ENCODE results near the gene ANKS6. TPM values are rescaled to one million over a fixed set of nuclear protein-coding genes. Genes with fewer than 3 reads are reported as not detected.
A peak's percentile ranks its signal among the peaks of the same experiment; 100 is the strongest.

ANKS6 gene
- total RNA-seq, 4 donors from 2014 or later, result 42.2 to 56.6 (median 49.9) TPM

GRCh38 chr9:98732801-98733200, 63.6 kb downstream of the ANKS6 start:
- Histone ChIP-seq H3K27ac (no peak overlapping the region), H3K27me3 (no peaks in the 10 kb centered on the region), H3K4me3 (replicated peaks in 1 of 3) (no peak overlapping the region), H3K9me3 (no peaks in the 10 kb centered on the region), H3K4me1 (no peaks in the 10 kb centered on the region), H3K36me3 (peaks cover 18 to 19% of the 10 kb centered on the region in 2 donors)
- WGBS, 2 donors, result 94 to 96% methylated on average over 9 of the region's 9 CpGs
- no peak for TF ChIP-seq CTCF (IDR thresholded peaks at IDR 0.05)
- no peak for TF ChIP-seq POLR2A (IDR thresholded peaks at IDR 0.05)
- no peak for DNase-seq
- intact Hi-C loops (cut with DNase I), result no loop called here

- TF ChIP-seq POLR2A (IDR thresholded peaks at IDR 0.05) (no peak), CTCF (IDR thresholded peaks at IDR 0.05) (no peak)
- H3K4me1 ChIP-seq, result no peaks in the 10 kb centered on the region
- peaks cover 18 to 19% of the 10 kb centered on the region in 2 donors for H3K36me3 ChIP-seq
- DNase-seq, result no peak
- 85 to 92% methylated on average over 9 to 10 of the region's 10 CpGs for WGBS, 2 donors
- H3K27me3 ChIP-seq, result no peaks in the 10 kb centered on the region
- no peak overlapping the region for H3K4me3 ChIP-seq (replicated peaks in 1 of 3)
- no peaks in the 10 kb centered on the region for H3K9me3 ChIP-seq
- no peak overlapping the region for H3K27ac ChIP-seq
- intact Hi-C loops (cut with DNase I), result no loop called here
These were observed 64.3 kb downstream of the ANKS6 start for GRCh38 chr9:98732091-98732490.

GRCh38 chr9:98730871-98731270, 65.5 kb downstream of the ANKS6 start:
- Histone ChIP-seq H3K9me3 (no peaks in the 10 kb centered on the region), H3K27ac (no peak overlapping the region), H3K36me3 (peaks cover 9 to 13% of the 10 kb centered on the region in 2 donors), H3K4me3 (replicated peaks in 1 of 3) (no peak overlapping the region), H3K4me1 (no peaks in the 10 kb centered on the region), H3K27me3 (no peaks in the 10 kb centered on the region)
- no peak for TF ChIP-seq POLR2A (IDR thresholded peaks at IDR 0.05)
- no peak for TF ChIP-seq CTCF (IDR thresholded peaks at IDR 0.05)
- DNase-seq, result no peak
- intact Hi-C loops (cut with DNase I), result no loop called here
- WGBS, 2 donors, result 83% methylated on average over 4 to 5 of the region's 5 CpGs

- Histone ChIP-seq H3K27ac (no peak overlapping the region), H3K27me3 (no peaks in the 10 kb centered on the region), H3K4me3 (replicated peaks in 1 of 3) (no peak overlapping the region), H3K9me3 (no peaks in the 10 kb centered on the region), H3K4me1 (no peaks in the 10 kb centered on the region), H3K36me3 (no peaks in the 10 kb centered on the region)
- DNase-seq, result no peak
- TF ChIP-seq POLR2A (IDR thresholded peaks at IDR 0.05) (no peak), CTCF (IDR thresholded peaks at IDR 0.05) (no peak)
- intact Hi-C loops (cut with DNase I), result no loop called here
- 78 to 80% methylated on average over 11 of the region's 11 CpGs for WGBS, 2 donors
These were observed 67.9 kb downstream of the ANKS6 start for GRCh38 chr9:98728500-98728899.

- H3K36me3 ChIP-seq, result no peaks in the 10 kb centered on the region
- TF ChIP-seq POLR2A (IDR thresholded peaks at IDR 0.05), result no peak
- no peak for TF ChIP-seq CTCF (IDR thresholded peaks at IDR 0.05)
- 11 to 27% methylated on average over 3 to 7 of the region's 7 CpGs for WGBS, 2 donors
- H3K27ac ChIP-seq, result no peak overlapping the region
- H3K9me3 ChIP-seq, result no peaks in the 10 kb centered on the region
- intact Hi-C loops (cut with DNase I), result no loop called here
- no peaks in the 10 kb centered on the region for H3K4me1 ChIP-seq
- H3K27me3 ChIP-seq, result no peaks in the 10 kb centered on the region
- H3K4me3 ChIP-seq (replicated peaks in 1 of 3), result no peak overlapping the region
- DNase-seq, result peak in 1 of 2 donors; percentile 20
These were observed 68.9 kb downstream of the ANKS6 start for GRCh38 chr9:98727428-98727827.
